HCT116 (cell line): Measurements from ENCODE around the gene FOXC2. TPM values are rescaled to one million over a fixed set of nuclear protein-coding genes. Genes with fewer than 3 reads are reported as not detected.

Experiments
- ATAC-seq: fragments of 200-7000 bp; cut with Tn5 transposase; 2 replicates; pipeline ENCODE4 v1.9.1; 2020; ENCODE audit warnings: mild to moderate bottlenecking, moderate library complexity
- BruUV-seq: library from RNA; stranded (reverse); fragments of 400-500 nt; replicated peaks from 2 replicates; lab custom pipeline; 2021; lab: Mats Ljungman, UMichigan
- CTCF ChIA-PET: fragments of 300-600 bp; sonication (Branson Sonifier 250); formaldehyde crosslinking; loops from one replicate; lab custom pipeline; 2021; ENCODE audit warnings: antibody characterized with exemption; lab: Charles Lee
- POLR2A ChIA-PET: fragments of 300-600, 350-600 bp; sonication (Branson Sonifier 250); formaldehyde crosslinking; loops from one replicate; lab custom pipeline; 2021; ENCODE audit warnings: antibody characterized with exemption; lab: Charles Lee
- RAD21 ChIA-PET, 2 experiments: fragments of 300-600 bp; sonication (Branson Sonifier 250); formaldehyde crosslinking; loops; one replicate each; lab custom pipeline; 2023; ENCODE audit warnings: low total read pairs in 2 of 2; ENCODE audit not compliant: uncharacterized antibody in 2 of 2, unreplicated experiment in 2 of 2, low non-redundant PET in 1 of 2; lab: Charles Lee
- DNase-seq: peaks from one replicate; pipeline ENCODE4 v3.0.0-alpha.2; 2010; ENCODE audit warnings: low read depth, low spot score
- H2AFZ ChIP-seq: fragments of 200-600 bp; shearing (Covaris generic), sonication (generic); 2 replicates; pipeline ENCODE4 v1.6.1; 2017; ENCODE audit warnings: low read depth, mixed run types, mixed read lengths, antibody characterized with exemption, low read length; ENCODE audit not compliant: poor library complexity, severe bottlenecking
- H3K27ac ChIP-seq: 2 replicates; pipeline ENCODE4 v1.5.1; 2012; ENCODE audit warnings: low read depth, low read length
- H3K27me3 ChIP-seq: fragments of 200-600 bp; sonication (generic); 2 replicates; pipeline ENCODE4 v1.6.1; 2016; ENCODE audit warnings: mixed run types, low read length, mixed read lengths; ENCODE audit not compliant: insufficient read depth
- H3K36me3 ChIP-seq, 2 experiments: fragments of 200-500 bp in 1 of 2; fragments of 200-600 bp in 1 of 2; sonication (Bioruptor generic) in 1 of 2; sonication (generic) in 1 of 2; 2 replicates each; pipeline versions ENCODE4 v1.5.1 to v1.6.1; 2014 to 2016; ENCODE audit warnings: low read length in 2 of 2, inconsistent platforms in 1 of 2, mixed read lengths in 1 of 2, mixed run types in 1 of 2; ENCODE audit not compliant: insufficient read depth in 2 of 2, control insufficient read depth in 1 of 2
- H3K4me1 ChIP-seq, 2 experiments: fragments of 200-600 bp in 1 of 2; sonication (generic) in 1 of 2; 2 replicates each; pipeline versions ENCODE4 v1.5.1 to v1.6.1; 2012 to 2017; ENCODE audit warnings: low read length in 2 of 2, inconsistent platforms in 1 of 2, mild to moderate bottlenecking in 1 of 2, mixed read lengths in 1 of 2, mixed run types in 1 of 2, moderate library complexity in 1 of 2; ENCODE audit not compliant: insufficient read depth in 2 of 2, control insufficient read depth in 1 of 2
- H3K4me2 ChIP-seq: fragments of 200-600 bp; sonication (generic); 2 replicates; pipeline ENCODE4 v1.6.1; 2017; ENCODE audit warnings: mixed run types, low read length, mixed read lengths
- H3K4me3 ChIP-seq, 2 experiments: fragments of 200-600 bp in 1 of 2; sonication (generic) in 1 of 2; replicated peaks in 1 of 2; 2 replicates each; pipeline ENCODE4 v1.5.1; 2011 to 2016; ENCODE audit warnings: low read length in 2 of 2, control low read depth in 1 of 2, low read depth in 1 of 2, mild to moderate bottlenecking in 1 of 2, mixed read lengths in 1 of 2, mixed run types in 1 of 2
- H3K79me2 ChIP-seq: fragments of 200-600 bp; sonication (generic); 2 replicates; pipeline ENCODE4 v1.6.1; 2017; ENCODE audit warnings: mild to moderate bottlenecking, mixed run types, low read length, moderate library complexity, mixed read lengths; ENCODE audit not compliant: insufficient read depth
- H3K9ac ChIP-seq: fragments of 200-600 bp; sonication (generic); 2 replicates; pipeline ENCODE4 v1.6.1; 2016; ENCODE audit warnings: low read length, mixed read lengths
- H3K9me2 ChIP-seq: fragments of 200-600 bp; sonication (generic), shearing (Covaris generic); 2 replicates; pipeline ENCODE4 v1.6.1; 2017; ENCODE audit warnings: mixed run types, mild to moderate bottlenecking, moderate library complexity; ENCODE audit not compliant: insufficient read depth
- H3K9me3 ChIP-seq, 2 experiments: fragments of 200-500 bp in 1 of 2; fragments of 200-600 bp in 1 of 2; sonication (Bioruptor generic) in 1 of 2; sonication (generic) in 1 of 2; 2 replicates each; pipeline ENCODE4 v1.6.1; 2014 to 2017; ENCODE audit warnings: low read length in 2 of 2, mixed read lengths in 2 of 2, inconsistent platforms in 1 of 2, low read depth in 1 of 2, mild to moderate bottlenecking in 1 of 2, mixed run types in 1 of 2, moderate library complexity in 1 of 2; ENCODE audit not compliant: control insufficient read depth in 1 of 2, insufficient read depth in 1 of 2
- H4K20me1 ChIP-seq: fragments of 200-600 bp; sonication (generic), shearing (Covaris generic); 2 replicates; pipeline ENCODE4 v1.6.1; 2017; ENCODE audit warnings: mixed run types, mild to moderate bottlenecking, moderate library complexity; ENCODE audit not compliant: insufficient read depth
- CBX3 ChIP-seq: IDR thresholded peaks from 2 replicates; pipeline ENCODE4 v1.6.1; 2012; ENCODE audit warnings: low read depth
- CEBPB ChIP-seq: IDR thresholded peaks from 2 replicates; pipeline ENCODE4 v1.6.1; 2012; ENCODE audit warnings: low read depth
- EGR1 ChIP-seq: IDR thresholded peaks from 2 replicates; pipeline ENCODE4 v1.6.1; 2012; ENCODE audit warnings: low read depth
- EZH2phosphoT487 ChIP-seq: fragments of 200-600 bp; IDR thresholded peaks from 2 replicates; pipeline ENCODE4 v1.6.1; 2018; ENCODE audit warnings: antibody characterized with exemption, borderline replicate concordance
- FOSL1 ChIP-seq: IDR thresholded peaks from 2 replicates; pipeline ENCODE4 v1.6.1; 2012; ENCODE audit warnings: low read depth
- JUND ChIP-seq: IDR thresholded peaks from 2 replicates; pipeline ENCODE4 v1.6.1; 2012
- POLR2AphosphoS5 ChIP-seq: IDR thresholded peaks from 2 replicates; pipeline ENCODE4 v1.6.1; 2011; ENCODE audit warnings: mild to moderate bottlenecking, low read depth, low read length, moderate library complexity
- SIN3A ChIP-seq: IDR thresholded peaks from 2 replicates; pipeline ENCODE4 v1.6.1; 2012; ENCODE audit warnings: low read depth
- TCF7L2 ChIP-seq: IDR thresholded peaks from 2 replicates; pipeline ENCODE4 v1.7.0; 2011; ENCODE audit warnings: borderline replicate concordance, inconsistent platforms; ENCODE audit not compliant: insufficient read depth, insufficient read length; ENCODE audit errors: extremely low read depth
- YY1 ChIP-seq: IDR thresholded peaks from 2 replicates; pipeline ENCODE4 v1.6.1; 2011; ENCODE audit warnings: low read length, low read depth, moderate library complexity, mild to moderate bottlenecking; ENCODE audit not compliant: insufficient replicate concordance; ENCODE audit errors: extremely low read depth
- ZNF274 ChIP-seq: fragments of 200-500 bp; sonication (Bioruptor generic); IDR thresholded peaks from 2 replicates; pipeline ENCODE4 v1.6.1; 2014; ENCODE audit warnings: mild to moderate bottlenecking, low read depth, low read length, inconsistent platforms
- intact Hi-C: fragments of 100-400 bp; cut with micrococcal nuclease; formaldehyde crosslinking; loops from 2 replicates; pipeline ENCODE4 v1.10.0; 2022
- total RNA-seq: library from RNA; stranded (reverse); gene quantifications from one replicate; pipeline ENCODE4 v1.2.1, GENCODE V29; 2021; ENCODE audit not compliant: unreplicated experiment
- TF ChIP-seq, protein P1 (sequence below): IDR thresholded peaks from 2 replicates; pipeline ENCODE4 v1.6.1; 2012
- TF ChIP-seq, protein P2 (sequence below), 3 experiments: fragments of 200-600 bp in 1 of 3; sonication (generic) in 1 of 3; IDR thresholded peaks in 2 of 3; conservative IDR thresholded peaks in 1 of 3; 2 replicates each; pipeline ENCODE4 v1.5.1; 2012 to 2017; ENCODE audit warnings: low read depth in 2 of 3, low read length in 2 of 3, antibody characterized with exemption in 1 of 3, borderline replicate concordance in 1 of 3, control low read depth in 1 of 3, mild to moderate bottlenecking in 1 of 3, mixed read lengths in 1 of 3, mixed run types in 1 of 3, moderate library complexity in 1 of 3; ENCODE audit not compliant: insufficient read depth in 1 of 3
- TF ChIP-seq, protein P3 (sequence below): IDR thresholded peaks from 2 replicates; pipeline ENCODE4 v1.6.1; 2011; ENCODE audit warnings: mild to moderate bottlenecking, low read length, moderate library complexity; ENCODE audit not compliant: insufficient replicate concordance; ENCODE audit errors: extremely low read depth
- TF ChIP-seq, protein P4 (sequence below): IDR thresholded peaks from 2 replicates; pipeline ENCODE4 v1.6.1; 2012

The FOXC2 gene
- total RNA-seq, 1 experiment from 2014 or later, result 0.22 TPM

DNA sequence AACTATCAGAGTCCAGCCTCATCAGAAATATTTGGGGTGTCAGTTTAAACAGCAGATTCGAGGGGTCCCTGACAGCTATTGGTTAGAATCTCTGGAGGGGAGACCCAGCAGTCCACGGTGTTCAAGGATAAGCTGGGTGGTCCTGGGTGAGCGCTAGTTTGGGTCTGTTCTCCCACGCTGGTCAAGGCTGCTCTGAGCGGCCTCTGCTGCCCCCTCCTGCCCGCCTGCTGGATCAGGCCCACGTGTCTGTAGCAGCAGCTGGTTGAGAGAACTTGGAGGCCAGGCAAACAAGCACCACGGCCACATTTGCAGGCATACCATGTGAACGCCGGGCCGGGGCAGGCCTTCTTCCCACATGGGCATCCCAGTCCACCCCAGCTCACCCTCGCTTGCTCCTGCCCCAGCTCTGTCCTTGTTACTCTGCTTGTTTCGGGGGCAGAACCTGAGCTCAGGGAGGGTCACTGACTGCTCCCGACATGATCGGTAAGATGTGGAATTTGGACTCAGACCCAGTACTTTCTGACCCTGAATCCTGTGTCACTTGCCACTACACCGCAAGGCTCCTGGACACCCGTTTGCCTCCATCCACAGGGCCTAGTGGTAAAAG, 48.9 kb upstream of the FOXC2 start (continued):
- TF ChIP-seq, protein P1, sequence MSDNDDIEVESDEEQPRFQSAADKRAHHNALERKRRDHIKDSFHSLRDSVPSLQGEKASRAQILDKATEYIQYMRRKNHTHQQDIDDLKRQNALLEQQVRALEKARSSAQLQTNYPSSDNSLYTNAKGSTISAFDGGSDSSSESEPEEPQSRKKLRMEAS, result peak; percentile 88
- no peak for TF ChIP-seq SIN3A
- no peak for TF ChIP-seq CEBPB

DNA sequence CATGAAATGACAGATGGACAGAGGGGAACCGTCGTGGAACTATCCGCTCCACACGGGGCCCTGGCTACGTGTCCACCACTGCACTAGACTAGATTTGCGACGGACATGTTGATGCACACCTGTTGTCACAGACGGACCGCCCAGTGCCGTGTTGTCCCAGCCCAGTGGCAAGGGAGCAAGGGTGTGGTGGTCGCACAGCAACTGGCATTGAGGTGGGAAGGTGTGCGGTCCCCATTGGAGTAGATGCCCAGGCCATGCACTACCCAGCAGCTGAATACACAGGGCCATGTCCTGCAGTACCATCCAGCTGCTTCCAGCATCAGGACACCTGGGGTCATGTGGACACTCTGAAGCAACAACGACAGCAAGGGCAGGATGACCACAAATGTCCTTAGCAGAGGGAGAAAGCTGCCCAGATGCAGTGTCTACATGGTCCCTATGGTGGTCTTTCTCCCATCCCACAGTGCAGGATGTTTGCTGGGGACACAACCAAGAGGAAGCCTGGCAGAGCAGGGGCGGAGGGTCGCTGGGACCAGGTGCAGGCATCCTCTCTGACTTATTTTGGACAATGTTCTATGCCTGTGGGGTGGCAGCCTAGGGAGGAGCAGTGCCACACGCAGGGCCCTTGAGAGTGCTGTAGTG, 47.5 kb upstream of the FOXC2 start:
- Histone ChIP-seq H4K20me1 (no peaks in the 10 kb centered on the region), H3K4me3 (no peak overlapping the region), H2AFZ (no peak overlapping the region), H3K36me3 (no peaks in the 10 kb centered on the region), H3K9ac (no peak overlapping the region), H3K27me3 (no peaks in the 10 kb centered on the region), H3K27ac (no peak overlapping the region; the same call in 1 of the 2 replicates), H3K9me2 (no peaks in the 10 kb centered on the region), H3K4me2 (no peak overlapping the region), H3K9me3 (no peaks in the 10 kb centered on the region), H3K79me2 (no peaks in the 10 kb centered on the region), H3K4me1 (peaks cover 4 to 13% of the 10 kb centered on the region in 2 experiments; a peak in 3 of 4 replicates)
- no peak for DNase-seq
- TF ChIP-seq, protein P1, result no peak
- TF ChIP-seq CEBPB, result no peak
- TF ChIP-seq JUND, result no peak
- no peak for TF ChIP-seq FOSL1
- TF ChIP-seq, protein P2, sequence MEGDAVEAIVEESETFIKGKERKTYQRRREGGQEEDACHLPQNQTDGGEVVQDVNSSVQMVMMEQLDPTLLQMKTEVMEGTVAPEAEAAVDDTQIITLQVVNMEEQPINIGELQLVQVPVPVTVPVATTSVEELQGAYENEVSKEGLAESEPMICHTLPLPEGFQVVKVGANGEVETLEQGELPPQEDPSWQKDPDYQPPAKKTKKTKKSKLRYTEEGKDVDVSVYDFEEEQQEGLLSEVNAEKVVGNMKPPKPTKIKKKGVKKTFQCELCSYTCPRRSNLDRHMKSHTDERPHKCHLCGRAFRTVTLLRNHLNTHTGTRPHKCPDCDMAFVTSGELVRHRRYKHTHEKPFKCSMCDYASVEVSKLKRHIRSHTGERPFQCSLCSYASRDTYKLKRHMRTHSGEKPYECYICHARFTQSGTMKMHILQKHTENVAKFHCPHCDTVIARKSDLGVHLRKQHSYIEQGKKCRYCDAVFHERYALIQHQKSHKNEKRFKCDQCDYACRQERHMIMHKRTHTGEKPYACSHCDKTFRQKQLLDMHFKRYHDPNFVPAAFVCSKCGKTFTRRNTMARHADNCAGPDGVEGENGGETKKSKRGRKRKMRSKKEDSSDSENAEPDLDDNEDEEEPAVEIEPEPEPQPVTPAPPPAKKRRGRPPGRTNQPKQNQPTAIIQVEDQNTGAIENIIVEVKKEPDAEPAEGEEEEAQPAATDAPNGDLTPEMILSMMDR (IDR thresholded peaks at IDR 0.05 in 2 of 3, conservative IDR thresholded peaks at IDR 0.05 in 1 of 3; ENCODE audit: borderline replicate concordance in 1 of 3, insufficient read depth in 1 of 3, low read depth in 2 of 3, low read length in 2 of 3), result no peak
- no peak for TF ChIP-seq CBX3
- no peak for TF ChIP-seq ZNF274
- no peak for TF ChIP-seq SIN3A
- TF ChIP-seq, protein P3, sequence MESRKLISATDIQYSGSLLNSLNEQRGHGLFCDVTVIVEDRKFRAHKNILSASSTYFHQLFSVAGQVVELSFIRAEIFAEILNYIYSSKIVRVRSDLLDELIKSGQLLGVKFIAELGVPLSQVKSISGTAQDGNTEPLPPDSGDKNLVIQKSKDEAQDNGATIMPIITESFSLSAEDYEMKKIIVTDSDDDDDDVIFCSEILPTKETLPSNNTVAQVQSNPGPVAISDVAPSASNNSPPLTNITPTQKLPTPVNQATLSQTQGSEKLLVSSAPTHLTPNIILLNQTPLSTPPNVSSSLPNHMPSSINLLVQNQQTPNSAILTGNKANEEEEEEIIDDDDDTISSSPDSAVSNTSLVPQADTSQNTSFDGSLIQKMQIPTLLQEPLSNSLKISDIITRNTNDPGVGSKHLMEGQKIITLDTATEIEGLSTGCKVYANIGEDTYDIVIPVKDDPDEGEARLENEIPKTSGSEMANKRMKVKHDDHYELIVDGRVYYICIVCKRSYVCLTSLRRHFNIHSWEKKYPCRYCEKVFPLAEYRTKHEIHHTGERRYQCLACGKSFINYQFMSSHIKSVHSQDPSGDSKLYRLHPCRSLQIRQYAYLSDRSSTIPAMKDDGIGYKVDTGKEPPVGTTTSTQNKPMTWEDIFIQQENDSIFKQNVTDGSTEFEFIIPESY, result no peak
- no peak for TF ChIP-seq TCF7L2
- TF ChIP-seq POLR2AphosphoS5, result no peak
- TF ChIP-seq EGR1, result no peak
- no peak for TF ChIP-seq EZH2phosphoT487
- TF ChIP-seq, protein P4, sequence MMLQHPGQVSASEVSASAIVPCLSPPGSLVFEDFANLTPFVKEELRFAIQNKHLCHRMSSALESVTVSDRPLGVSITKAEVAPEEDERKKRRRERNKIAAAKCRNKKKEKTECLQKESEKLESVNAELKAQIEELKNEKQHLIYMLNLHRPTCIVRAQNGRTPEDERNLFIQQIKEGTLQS, result no peak
- TF ChIP-seq YY1, result no peak
- no peak for ATAC-seq
- RAD21 ChIA-PET, result interaction anchor here in 1 of 2 experiments (1.3 to 3.5 kb wide), 3 partner anchors 266 to 446 kb away, joined by 4 to 32 read pairs (median 9); no protein-coding TSS in a partner anchor
- POLR2A ChIA-PET, result interaction anchor here (1.6 kb wide), 1 partner anchor 179 kb away, joined by 4 read pairs; no protein-coding TSS in a partner anchor
- CTCF ChIA-PET, result interaction anchor here (1.1 to 3.5 kb wide), 13 partner anchors 163 to 699 kb away, joined by 3 to 139 read pairs (median 13); no protein-coding TSS in a partner anchor
- BruUV-seq, result no TSS peak
- intact Hi-C loops, result no loop called here
